Measurements from ENCODE around the gene TRAF6. TPM values are rescaled to one million over a fixed set of nuclear protein-coding genes. Genes with fewer than 3 reads are reported as not detected.

The TRAF6 gene
- total RNA-seq, 3 donors from 2014 or later, result 15.5 to 19.2 (median 17.9) TPM

GRCh38 chr11:36462321-36462720, 47.8 kb downstream of the TRAF6 start:
- peaks cover 4% of the 10 kb centered on the region for H3K4me1 ChIP-seq (ENCODE audit: low read depth)
- H3K36me3 ChIP-seq (ENCODE audit: low read depth), result no peaks in the 10 kb centered on the region
- no peaks in the 10 kb centered on the region for H3K9me3 ChIP-seq
- DNase-seq (no peak), ATAC-seq (no peak)
- no peak overlapping the region for H3K4me3 ChIP-seq
- TF ChIP-seq, protein P1, sequence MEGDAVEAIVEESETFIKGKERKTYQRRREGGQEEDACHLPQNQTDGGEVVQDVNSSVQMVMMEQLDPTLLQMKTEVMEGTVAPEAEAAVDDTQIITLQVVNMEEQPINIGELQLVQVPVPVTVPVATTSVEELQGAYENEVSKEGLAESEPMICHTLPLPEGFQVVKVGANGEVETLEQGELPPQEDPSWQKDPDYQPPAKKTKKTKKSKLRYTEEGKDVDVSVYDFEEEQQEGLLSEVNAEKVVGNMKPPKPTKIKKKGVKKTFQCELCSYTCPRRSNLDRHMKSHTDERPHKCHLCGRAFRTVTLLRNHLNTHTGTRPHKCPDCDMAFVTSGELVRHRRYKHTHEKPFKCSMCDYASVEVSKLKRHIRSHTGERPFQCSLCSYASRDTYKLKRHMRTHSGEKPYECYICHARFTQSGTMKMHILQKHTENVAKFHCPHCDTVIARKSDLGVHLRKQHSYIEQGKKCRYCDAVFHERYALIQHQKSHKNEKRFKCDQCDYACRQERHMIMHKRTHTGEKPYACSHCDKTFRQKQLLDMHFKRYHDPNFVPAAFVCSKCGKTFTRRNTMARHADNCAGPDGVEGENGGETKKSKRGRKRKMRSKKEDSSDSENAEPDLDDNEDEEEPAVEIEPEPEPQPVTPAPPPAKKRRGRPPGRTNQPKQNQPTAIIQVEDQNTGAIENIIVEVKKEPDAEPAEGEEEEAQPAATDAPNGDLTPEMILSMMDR (IDR thresholded peaks at IDR 0.05), result no peak
- intact Hi-C loops (cut with DNase I, micrococcal nuclease), result loop anchor here in 1 of 2 donors (10.0 kb wide), 1 partner anchor 768 kb away; no protein-coding TSS in a partner anchor

DNA sequence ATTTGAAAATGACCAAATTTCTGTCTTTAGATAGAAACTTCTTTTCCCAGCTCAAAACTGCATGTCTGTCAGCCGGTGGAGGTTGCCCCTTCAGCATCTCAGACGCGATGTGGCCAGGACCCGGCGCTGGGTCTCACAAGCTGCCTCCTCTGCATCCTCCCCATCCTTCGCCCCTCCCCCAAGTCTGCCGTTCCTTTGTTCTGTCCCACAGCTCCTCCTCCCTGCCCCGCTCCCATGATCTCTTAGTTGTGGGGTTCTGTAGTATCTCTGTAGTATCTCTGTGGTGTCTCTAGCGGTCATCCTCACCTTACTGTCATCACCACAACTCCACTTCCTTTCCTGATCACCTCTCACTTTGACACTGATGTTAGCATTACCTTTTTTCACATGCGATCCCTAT, 49.9 kb downstream of the TRAF6 start:
- H3K4me3 ChIP-seq, result no peak overlapping the region
- H3K36me3 ChIP-seq (ENCODE audit: low read depth), result no peaks in the 10 kb centered on the region
- TF ChIP-seq, protein P1 (IDR thresholded peaks at IDR 0.05), result no peak
- intact Hi-C loops (cut with DNase I, micrococcal nuclease), result loop anchor here in 1 of 2 donors (10.0 kb wide), 1 partner anchor 765 kb away; no protein-coding TSS in a partner anchor
- peaks cover 4% of the 10 kb centered on the region for H3K4me1 ChIP-seq (ENCODE audit: low read depth)
- no peaks in the 10 kb centered on the region for H3K9me3 ChIP-seq
- ATAC-seq (no peak), DNase-seq (no peak)

DNA sequence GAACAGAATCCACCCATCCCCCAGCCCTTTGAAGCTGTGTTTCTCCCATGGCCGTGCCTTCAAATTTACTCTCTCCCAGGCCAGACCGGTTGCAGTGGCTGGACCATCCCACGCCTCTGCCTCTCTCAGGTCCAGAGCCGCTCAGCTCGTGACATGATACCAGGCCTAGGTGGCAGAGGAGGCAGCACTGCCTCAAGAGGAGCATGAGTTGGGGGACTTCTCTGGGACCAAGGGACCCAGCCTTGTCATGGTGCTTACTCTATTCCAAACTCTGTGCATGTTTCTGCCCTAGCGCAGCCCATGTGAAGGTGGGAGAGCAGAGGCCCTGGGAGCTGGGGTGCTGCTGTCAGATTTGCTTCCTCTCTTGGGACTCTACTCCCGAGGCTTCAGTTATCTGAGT, 51.0 kb downstream of the TRAF6 start:
- intact Hi-C loops (cut with DNase I, micrococcal nuclease), result no loop called here
- H3K4me3 ChIP-seq, result no peak overlapping the region
- DNase-seq, result no peak
- no peaks in the 10 kb centered on the region for H3K4me1 ChIP-seq (ENCODE audit: low read depth)
- ATAC-seq, result no peak
- H3K9me3 ChIP-seq, result no peaks in the 10 kb centered on the region
- TF ChIP-seq, protein P1 (IDR thresholded peaks at IDR 0.05), result no peak
- no peaks in the 10 kb centered on the region for H3K36me3 ChIP-seq (ENCODE audit: low read depth)

DNA sequence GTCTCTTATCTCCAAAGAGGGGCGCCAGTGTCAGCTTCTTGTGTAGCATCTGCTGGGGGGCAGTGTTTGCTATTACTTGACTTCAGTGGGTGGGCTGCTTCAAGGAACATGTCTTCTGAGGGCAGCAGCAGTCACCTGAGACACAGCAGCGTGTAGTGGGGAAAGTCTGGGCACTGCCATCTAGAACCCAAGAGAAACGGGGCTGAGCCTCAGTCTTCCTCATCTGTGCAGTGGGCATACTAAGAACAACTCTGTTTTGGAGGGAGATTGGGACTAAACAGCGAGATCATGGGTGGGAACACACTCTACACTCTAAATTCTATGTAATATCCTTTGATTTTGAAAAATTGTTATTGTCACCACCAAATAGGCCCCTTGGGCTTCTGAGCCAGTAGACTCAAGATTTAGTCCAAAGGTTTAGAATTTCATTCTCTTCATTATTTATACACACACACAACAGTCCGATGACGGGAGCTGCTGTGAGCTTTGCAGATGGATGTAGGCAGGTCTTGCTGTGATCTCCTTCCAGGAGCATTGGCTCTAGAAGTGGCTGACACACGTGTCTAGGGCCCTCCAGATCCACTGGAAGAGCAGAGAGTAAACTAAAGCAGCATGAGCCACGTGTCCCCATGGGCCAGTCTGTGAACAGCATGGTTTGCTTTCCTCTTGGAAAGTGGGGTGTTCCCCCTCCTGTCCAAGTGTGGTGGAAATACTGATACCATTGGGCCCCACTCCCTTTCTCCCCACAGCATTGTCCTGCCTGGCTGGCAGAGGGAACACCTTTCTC, 51.8 kb downstream of the TRAF6 start:
- TF ChIP-seq, protein P1 (IDR thresholded peaks at IDR 0.05), result no peak
- H3K4me1 ChIP-seq (ENCODE audit: low read depth), result no peaks in the 10 kb centered on the region
- H3K36me3 ChIP-seq (ENCODE audit: low read depth), result no peaks in the 10 kb centered on the region
- intact Hi-C loops (cut with DNase I, micrococcal nuclease), result no loop called here
- no peaks in the 10 kb centered on the region for H3K9me3 ChIP-seq
- no peak for ATAC-seq
- no peak overlapping the region for H3K4me3 ChIP-seq
- no peak for DNase-seq

GRCh38 chr11:36456156-36456555, 53.9 kb downstream of the TRAF6 start:
- Histone ChIP-seq H3K36me3 (ENCODE audit: low read depth) (no peaks in the 10 kb centered on the region), H3K4me1 (ENCODE audit: low read depth) (peaks cover 8% of the 10 kb centered on the region), H3K4me3 (no peak overlapping the region), H3K9me3 (no peaks in the 10 kb centered on the region)
- intact Hi-C loops (cut with DNase I, micrococcal nuclease), result no loop called here
- ATAC-seq (no peak), DNase-seq (no peak)
- TF ChIP-seq, protein P1 (IDR thresholded peaks at IDR 0.05), result no peak

Measured in mucosa of descending colon (tissue), 3 donors.